ENCODE measurements around the gene IRF4. TPM values are rescaled to one million over a fixed set of nuclear protein-coding genes. Genes with fewer than 3 reads are reported as not detected.

The IRF4 gene
- total RNA-seq, 1 donor from 2014 or later = 6.0 TPM

DNA sequence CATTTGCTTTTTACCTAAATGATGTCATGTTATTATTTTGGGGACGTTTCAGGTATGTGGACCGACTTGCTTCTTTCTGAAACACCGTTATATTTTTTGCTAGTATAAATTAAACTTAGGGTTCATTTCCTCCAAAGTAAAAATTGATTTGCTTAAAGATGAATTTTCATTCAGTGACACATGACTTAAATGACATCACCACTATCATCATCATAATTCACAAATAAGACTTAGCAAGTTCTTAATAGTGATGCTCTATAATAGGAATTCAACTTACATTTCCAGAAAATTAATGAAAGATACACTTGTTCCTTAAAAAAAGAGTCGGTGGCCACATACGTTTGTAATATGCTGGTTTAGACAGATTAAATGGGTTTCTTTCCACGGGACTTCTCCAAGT is 9.3 kb downstream of the IRF4 start:
- no peak for ATAC-seq
- H3K27me3 ChIP-seq (ENCODE audit: low read depth) = peaks cover 5% of the 10 kb centered on the region
- intact Hi-C loops (cut with DNase I) = no loop called here
- DNase-seq = no peak
- no peaks in the 10 kb centered on the region for H3K9me3 ChIP-seq
- H3K36me3 ChIP-seq = no peaks in the 10 kb centered on the region
- no peak for TF ChIP-seq CTCF (IDR thresholded peaks at IDR 0.05)
- H3K4me1 ChIP-seq = peaks cover 5% of the 10 kb centered on the region
- H3K4me3 ChIP-seq = no peak overlapping the region
- H3K27ac ChIP-seq = no peak overlapping the region

- intact Hi-C loops (cut with DNase I) = no loop called here
- Histone ChIP-seq H3K27me3 (ENCODE audit: low read depth) (no peaks in the 10 kb centered on the region), H3K9me3 (no peaks in the 10 kb centered on the region), H3K4me1 (peaks cover 5% of the 10 kb centered on the region), H3K36me3 (no peaks in the 10 kb centered on the region), H3K27ac (no peak overlapping the region), H3K4me3 (no peak overlapping the region)
- no peak for DNase-seq
- ATAC-seq = no peak
- no peak for TF ChIP-seq CTCF (IDR thresholded peaks at IDR 0.05)
Observed at GRCh38 chr6:401239-401993, 9.9 kb downstream of the IRF4 start.

- Histone ChIP-seq H3K4me3 (no peak overlapping the region), H3K27me3 (ENCODE audit: low read depth) (no peaks in the 10 kb centered on the region), H3K27ac (no peak overlapping the region), H3K36me3 (no peaks in the 10 kb centered on the region), H3K9me3 (no peaks in the 10 kb centered on the region), H3K4me1 (peaks cover 5% of the 10 kb centered on the region)
- intact Hi-C loops (cut with DNase I) = no loop called here
- ATAC-seq (no peak), DNase-seq (no peak)
- TF ChIP-seq CTCF (IDR thresholded peaks at IDR 0.05) = no peak
Observed at GRCh38 chr6:401994-402640, 10.6 kb downstream of the IRF4 start.

GRCh38 chr6:402901-403658 is 11.5 kb downstream of the IRF4 start:
- no peaks in the 10 kb centered on the region for H3K36me3 ChIP-seq
- no peaks in the 10 kb centered on the region for H3K27me3 ChIP-seq (ENCODE audit: low read depth)
- no peaks in the 10 kb centered on the region for H3K9me3 ChIP-seq
- intact Hi-C loops (cut with DNase I) = no loop called here
- H3K4me1 ChIP-seq = peaks cover 9% of the 10 kb centered on the region
- H3K4me3 ChIP-seq = no peak overlapping the region
- no peak for DNase-seq
- no peak for ATAC-seq
- TF ChIP-seq CTCF (IDR thresholded peaks at IDR 0.05) = no peak
- H3K27ac ChIP-seq = no peak overlapping the region

- no peak for ATAC-seq
- H3K4me1 ChIP-seq = peaks cover 11% of the 10 kb centered on the region
- no peak for TF ChIP-seq CTCF (IDR thresholded peaks at IDR 0.05)
- no peak overlapping the region for H3K27ac ChIP-seq
- no peaks in the 10 kb centered on the region for H3K36me3 ChIP-seq
- H3K4me3 ChIP-seq = no peak overlapping the region
- H3K27me3 ChIP-seq (ENCODE audit: low read depth) = no peaks in the 10 kb centered on the region
- no peaks in the 10 kb centered on the region for H3K9me3 ChIP-seq
- intact Hi-C loops (cut with DNase I) = no loop called here
- DNase-seq = no peak
Observed at GRCh38 chr6:403659-404655, 12.4 kb downstream of the IRF4 start.
